LNCAP (cell line): ENCODE measurements around the gene PCARE.

Experiments
- CTCF ChIP-seq: fragments of 450-650 bp; IDR thresholded peaks from 2 replicates; pipeline ENCODE4 v1.5.1; 2017; ENCODE audit warnings: mild to moderate bottlenecking

The PCARE gene

GRCh38 chr2:29071032-29071975 is 3.0 kb downstream of the PCARE start:
- no peak for TF ChIP-seq CTCF

GRCh38 chr2:29070526-29070925 is 3.8 kb downstream of the PCARE start:
- no peak for TF ChIP-seq CTCF

- no peak for TF ChIP-seq CTCF
Measured at GRCh38 chr2:29068513-29068912, 5.8 kb downstream of the PCARE start.

- no peak for TF ChIP-seq CTCF
Measured at GRCh38 chr2:29066997-29067605, 7.2 kb downstream of the PCARE start.

GRCh38 chr2:29066271-29066860 is 8.0 kb downstream of the PCARE start:
- no peak for TF ChIP-seq CTCF

- no peak for TF ChIP-seq CTCF
Measured at GRCh38 chr2:29065068-29065811, 9.1 kb downstream of the PCARE start.

GRCh38 chr2:29064746-29065067 is 9.6 kb downstream of the PCARE start:
- no peak for TF ChIP-seq CTCF
